Ureter (tissue), 1 donor: Measurements from ENCODE around the gene PLA2G2D. TPM values are rescaled to one million over a fixed set of nuclear protein-coding genes. Genes with fewer than 3 reads are reported as not detected.
A peak's percentile ranks its signal among the peaks of the same experiment; 100 is the strongest.

Source experiments
- DNase-seq: peaks from one replicate; pipeline ENCODE4 v3.0.0-alpha.2; 2020; ENCODE audit warnings: low spot score
- total RNA-seq: library from RNA; stranded (reverse); gene quantifications from one replicate; pipeline ENCODE4 v1.2.4, GENCODE V29; 2023
- donor health status: DM: yes; HTN: yes; CAD: no.

Gene PLA2G2D
- not detected for total RNA-seq

GRCh38 chr1:20119347-20119746 lies at the start of gene PLA2G2D:
TSS of gene PLA2G2D (minus strand) at chr1:20119536. CDS start at chr1:20119498, 38 bp downstream.
- no peak for DNase-seq

DNA sequence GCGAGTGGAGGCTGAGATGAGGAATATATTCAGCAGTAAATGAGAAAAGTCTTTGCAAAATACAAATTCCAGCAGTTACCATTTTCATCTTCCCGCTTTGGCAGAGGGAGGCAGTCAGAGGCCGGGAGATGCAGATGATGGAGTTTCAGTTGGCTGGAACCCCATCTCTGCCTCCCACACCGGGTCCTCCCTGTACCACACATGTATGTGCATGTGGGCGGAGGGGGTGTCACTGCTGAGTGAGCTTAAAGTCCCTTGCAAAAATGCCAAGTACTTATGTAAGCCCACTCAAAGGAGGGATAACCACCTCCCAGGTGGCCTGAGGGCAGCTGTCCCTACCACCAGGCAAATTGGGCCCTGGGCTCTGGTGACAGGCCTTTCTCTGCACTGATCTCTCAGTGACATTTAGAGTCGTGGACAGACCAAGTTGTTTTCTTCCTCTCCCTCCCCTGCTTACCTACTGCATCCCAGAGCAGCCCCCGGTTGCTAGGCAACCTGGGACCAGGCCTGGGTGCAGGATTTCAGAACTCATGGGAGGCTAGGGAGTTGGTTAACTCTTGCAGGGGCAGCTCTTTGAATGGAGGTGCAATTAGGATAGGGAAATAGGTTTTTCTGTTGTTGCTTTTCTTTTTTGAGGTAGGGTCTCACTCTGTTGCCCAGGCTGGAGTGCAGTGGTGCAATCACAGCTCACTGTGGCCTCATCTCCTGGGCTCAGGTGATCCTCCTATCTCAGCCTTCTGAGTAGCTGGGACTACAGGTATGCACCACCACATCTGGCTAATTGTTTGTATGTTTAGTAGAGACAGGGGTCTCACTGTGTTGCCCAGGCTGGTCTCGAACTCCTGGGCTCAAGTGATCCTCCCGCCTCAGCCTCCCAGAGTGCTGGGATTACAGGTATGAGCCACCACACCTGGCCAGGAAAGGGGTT lies 49.5 kb upstream of the PLA2G2D start:
- no peak for DNase-seq

GRCh38 chr1:20167126-20167525 lies 47.8 kb upstream of the PLA2G2D start:
- DNase-seq, result no peak

GRCh38 chr1:20166051-20166450 lies 46.7 kb upstream of the PLA2G2D start:
- DNase-seq, result no peak

DNA sequence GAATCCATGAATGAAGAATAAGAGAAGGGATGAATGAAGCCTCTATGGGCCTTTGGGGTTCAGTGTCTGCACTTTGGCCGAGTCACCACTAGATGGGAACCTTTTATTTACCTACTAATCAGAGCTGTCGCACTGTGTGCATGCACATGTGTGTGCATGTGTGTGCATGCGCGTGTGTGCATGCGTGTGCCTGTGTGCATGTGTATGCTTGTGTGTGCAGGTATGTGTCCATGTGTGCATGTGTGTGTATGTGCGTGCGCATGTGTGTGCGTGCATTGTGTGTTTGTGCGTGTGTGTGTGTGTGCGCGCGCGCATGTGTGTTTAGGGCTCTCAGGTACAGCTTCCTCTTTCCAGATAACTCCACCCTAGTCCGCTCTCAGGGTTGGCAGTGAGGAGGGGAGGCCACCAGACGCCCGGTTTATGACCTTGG lies 46.2 kb upstream of the PLA2G2D start:
- DNase-seq, result no peak

- DNase-seq, result no peak
These were observed 45.4 kb upstream of the PLA2G2D start for GRCh38 chr1:20164694-20165202.

DNA sequence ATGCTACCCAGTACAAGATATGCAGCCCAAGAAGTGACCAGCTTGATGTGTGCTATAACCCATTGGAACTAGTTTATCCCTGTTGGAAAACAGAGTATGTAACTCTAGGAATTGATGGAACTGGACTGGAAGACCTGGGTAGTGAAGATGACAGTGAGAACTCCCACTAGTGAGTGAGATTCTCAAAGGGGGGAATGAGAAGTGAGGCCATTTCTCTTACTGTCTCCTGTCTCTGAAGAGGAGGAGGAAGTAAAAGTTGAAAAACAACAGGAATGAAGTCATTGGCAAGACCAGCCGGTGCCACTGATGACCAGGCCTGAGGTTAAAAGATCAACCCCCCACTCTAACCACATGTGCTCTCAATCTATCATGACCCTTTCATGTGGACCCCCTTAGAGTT lies 40.7 kb upstream of the PLA2G2D start:
- no peak for DNase-seq

DNA sequence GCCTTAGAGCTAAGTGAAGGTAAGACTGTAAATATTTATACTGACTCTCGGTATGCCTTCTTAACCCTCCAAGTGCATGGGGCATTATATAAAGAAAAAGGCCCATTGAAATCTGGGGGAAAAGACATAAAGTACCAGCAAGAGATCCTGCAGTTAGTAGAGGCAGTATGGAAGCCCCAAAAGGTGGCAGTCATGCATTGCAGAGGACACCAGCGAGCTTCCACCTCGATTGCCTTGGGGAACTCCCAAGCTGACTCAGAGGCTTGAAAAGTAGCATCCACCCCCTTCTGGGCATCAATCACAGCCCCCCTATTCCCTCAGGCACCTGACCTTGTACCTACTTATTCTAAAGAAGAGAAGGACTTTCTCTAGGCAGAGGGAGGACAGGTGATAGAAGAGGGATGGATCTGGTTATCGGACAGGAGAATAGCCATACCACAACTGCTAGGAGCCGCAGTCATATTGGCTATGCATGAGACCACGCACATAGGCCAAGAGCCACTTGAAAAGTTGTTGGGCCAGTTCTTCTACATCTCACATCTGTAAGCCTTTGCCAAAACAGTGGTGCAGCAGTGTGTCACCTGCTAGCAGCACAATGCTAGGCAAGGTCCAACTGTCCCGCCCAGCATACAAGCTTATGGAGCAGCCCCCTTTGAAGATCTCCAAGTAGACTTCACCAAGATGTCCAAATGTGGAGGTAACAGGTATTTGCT lies 39.2 kb upstream of the PLA2G2D start:
- DNase-seq, result no peak

DNA sequence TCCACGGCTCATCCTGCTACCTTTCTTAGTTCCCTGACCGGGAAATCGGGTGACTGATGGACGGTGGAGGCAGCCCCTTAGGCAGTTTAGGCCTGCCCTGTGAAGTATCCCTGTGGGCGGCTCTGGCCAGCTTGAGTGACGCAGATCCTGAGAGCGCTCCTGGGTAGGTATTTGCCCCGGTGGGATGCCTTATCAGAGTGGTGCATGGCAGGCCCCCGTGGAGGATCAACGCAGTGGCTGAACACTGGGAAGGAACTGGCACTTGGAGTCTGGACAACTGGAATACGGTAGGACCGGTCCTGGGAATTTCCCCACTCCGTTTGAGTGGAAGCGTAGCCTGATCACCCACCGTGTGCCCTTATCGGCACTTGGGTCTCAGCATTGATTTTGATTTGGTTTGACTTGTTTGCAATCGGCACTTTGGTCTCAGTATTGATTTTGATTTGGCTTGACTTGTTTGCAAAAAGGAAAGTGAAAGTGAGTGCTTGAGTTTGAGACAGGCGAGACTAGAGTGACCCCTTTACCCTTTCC lies 35.0 kb upstream of the PLA2G2D start:
- DNase-seq, result no peak

GRCh38 chr1:20153000-20153418 lies 33.7 kb upstream of the PLA2G2D start:
- peak; percentile 62 for DNase-seq

DNA sequence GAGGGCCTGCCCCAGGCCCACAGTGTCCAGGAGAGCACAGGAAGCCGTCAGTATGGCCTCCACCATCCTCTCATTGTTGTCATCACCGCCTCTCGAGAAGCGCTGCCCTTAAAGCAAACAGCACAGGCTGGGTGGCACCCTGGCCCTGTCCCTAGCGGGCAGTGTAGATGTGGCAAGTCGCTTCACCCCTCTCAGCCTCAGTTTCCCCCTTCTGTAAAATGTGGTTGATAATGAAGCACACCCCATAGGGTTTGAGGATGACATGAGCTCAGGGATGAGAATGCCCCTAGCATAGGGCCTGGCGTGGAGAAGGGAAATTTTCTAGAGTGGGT lies 33.2 kb upstream of the PLA2G2D start:
- no peak for DNase-seq

DNA sequence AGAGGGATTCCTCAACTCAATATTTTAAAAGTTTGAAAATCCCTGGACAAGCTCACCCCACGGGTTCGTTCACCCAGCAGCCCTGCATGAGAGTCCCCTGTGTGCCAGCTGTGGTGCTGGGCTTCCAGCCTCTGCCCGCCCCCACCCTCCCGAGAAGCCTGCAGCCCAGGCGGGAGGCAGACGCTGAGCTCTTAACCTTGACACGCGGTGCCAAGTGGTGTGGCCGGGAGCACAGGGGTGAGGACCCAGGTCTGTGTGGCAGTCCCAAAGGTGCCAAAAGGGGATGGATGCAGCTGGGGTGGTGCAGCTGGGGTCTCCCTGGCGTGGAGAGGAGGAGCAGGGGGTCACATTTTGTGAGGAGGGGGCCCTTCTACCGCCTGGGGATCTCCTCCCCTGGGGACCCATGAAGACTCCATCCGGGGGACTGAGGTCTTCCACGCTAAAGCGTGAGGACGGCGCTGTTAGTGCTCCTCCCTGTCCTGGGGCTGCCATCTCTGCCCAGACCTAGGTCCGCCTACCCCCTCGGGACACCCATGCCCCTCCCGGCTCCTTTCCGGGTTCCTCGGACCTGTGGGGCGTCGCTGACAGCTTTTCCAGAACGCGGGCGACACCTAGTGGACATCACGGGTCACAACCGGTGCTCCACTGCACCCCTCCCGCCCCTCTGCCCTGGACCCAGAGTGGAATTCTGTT lies 32.7 kb upstream of the PLA2G2D start:
- DNase-seq, result peak; percentile 89

DNA sequence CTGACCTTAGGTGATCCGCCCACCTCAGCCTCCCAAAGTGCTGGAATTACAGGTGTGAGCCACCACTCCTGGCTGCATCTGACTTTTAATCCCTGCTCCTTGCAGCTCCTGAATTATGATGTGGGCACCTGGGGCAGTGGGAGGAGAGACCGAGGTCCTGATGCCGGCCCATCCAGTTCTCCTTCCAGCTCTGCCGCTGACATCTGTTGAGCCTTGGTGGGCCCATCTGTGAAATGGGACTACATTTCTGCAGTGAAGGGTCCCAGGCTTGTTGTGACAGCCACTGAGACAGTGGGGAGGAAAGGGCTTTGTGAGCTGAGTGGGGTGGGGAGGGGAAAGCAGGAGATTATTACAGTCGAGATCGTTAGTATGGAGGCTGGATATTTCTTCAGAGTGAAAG lies 31.6 kb upstream of the PLA2G2D start:
- no peak for DNase-seq

GRCh38 chr1:20150326-20150705 lies 31.0 kb upstream of the PLA2G2D start:
- DNase-seq, result no peak

DNA sequence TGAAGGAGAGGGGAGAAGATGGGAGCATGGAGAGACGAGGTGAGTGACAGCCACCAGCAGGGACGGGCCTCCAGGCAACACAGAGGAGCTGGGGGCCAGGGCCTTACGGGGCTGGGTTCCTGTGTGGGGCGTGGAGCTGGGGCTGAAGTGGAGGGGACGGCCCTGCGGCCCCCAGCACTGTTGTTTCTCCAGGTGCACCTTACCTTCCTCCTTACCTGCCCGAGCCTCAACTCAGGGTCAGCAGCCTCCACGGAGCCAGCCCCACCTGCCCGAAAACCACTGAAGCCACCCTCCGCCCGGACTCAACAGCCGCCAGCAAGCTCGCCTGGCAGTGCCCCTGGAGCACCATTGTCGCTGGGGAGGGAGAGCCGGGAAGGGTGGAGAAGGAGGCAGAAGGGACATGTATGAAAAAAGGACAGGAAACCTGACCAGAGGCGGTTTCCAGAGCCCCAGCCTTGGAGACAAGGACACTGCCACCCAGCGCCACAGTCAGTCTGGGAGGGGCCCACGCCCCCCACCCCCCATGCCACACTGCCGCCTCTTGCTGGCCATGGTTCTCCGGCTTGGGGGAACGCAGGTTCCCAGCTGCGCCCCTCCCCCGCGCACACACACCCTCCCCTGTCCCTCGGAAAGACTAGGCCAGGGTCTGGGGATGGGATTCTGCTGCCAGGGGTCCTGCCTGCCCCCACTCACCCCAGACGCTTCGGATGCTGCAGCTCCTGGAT lies 30.4 kb upstream of the PLA2G2D start:
- DNase-seq, result no peak

DNA sequence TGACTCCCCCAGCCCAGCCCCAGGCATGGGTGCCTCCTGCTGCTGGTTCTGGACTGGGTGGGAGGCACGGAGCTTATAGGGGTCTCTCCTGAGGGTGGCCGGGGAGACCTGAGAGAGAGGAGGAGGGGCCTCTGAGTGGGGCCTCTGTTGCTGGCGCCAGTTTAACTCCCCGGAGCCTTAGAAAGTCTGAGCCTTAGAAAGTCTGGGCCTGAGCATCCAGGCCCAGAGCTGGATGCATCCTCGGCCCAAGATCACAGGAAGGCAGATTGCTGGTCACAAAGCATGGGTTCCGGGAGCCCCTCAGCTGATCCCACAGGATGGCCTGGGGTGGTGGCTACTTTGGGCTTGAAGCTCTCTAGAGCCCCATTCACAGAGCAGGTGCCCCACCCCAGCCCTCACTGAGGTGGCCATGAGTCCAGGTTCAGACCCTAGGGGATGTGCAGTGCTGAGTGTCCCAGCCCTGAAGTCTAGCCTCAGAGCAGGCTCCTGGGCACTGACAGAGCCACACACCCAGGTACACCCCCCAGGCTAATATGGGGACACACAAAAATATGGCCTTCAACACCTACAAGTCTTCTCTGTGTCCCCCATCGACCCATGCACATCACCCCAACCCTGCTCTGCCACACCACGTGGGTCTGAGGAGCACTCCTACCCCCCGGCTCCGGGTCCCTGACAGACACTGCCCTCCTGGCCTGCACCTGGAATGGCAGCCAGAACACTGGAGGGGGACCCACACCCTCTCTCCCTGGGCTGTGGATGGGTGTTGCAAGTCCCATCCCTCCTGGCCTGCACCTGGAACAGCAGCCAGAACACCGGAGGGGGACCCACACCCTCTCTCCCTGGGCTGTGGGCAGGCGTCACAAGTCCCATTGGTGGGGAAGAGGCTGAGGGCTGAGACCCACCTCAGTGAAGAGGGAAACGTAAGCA lies 29.5 kb upstream of the PLA2G2D start:
- no peak for DNase-seq

- no peak for DNase-seq
These were observed 28.7 kb upstream of the PLA2G2D start for GRCh38 chr1:20147846-20148570.

GRCh38 chr1:20143734-20144565 lies 24.6 kb upstream of the PLA2G2D start:
- no peak for DNase-seq

DNA sequence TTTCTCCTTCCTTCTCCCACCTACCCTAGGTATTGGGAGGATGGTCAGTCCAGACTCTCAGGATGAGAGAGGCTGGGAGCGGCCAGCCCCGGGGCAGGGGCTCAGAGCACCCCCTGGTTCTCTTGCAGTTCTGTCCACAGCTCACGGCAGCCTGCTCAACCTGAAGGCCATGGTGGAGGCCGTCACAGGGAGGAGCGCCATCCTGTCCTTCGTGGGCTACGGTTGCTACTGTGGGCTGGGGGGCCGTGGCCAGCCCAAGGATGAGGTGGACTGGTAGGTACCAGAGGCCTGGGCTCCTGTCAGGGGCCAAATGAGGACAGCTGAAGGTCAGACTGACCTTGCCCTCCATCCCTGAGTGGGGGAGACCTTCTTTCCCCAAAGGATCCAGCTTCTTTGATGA lies 24.0 kb upstream of the PLA2G2D start:
- DNase-seq, result no peak
